ENCODE measurements around the gene ZSCAN23.
"Not testable (repeated sequence)": the region's sequence is repeated elsewhere in the genome, so short reads cannot be mapped to it uniquely, and the experiment has no call there.

The ZSCAN23 gene

GRCh38 chr6:28468056-28468455 is 24.8 kb upstream of the ZSCAN23 start:
- peaks cover 3% of the 10 kb centered on the region for H3K4me1 Mint-ChIP-seq (ENCODE audit: low read depth)
- H3K9me3 Mint-ChIP-seq: no peaks in the 10 kb centered on the region
- H3K4me3 Mint-ChIP-seq: no peak overlapping the region
- H3K27ac Mint-ChIP-seq: no peak overlapping the region
- DNase-seq (ENCODE audit: low spot score): no peak
- H3K36me3 Mint-ChIP-seq (ENCODE audit: low read depth): no peaks in the 10 kb centered on the region
- peaks cover 50% of the 10 kb centered on the region for H3K27me3 Mint-ChIP-seq (ENCODE audit: low read depth)

GRCh38 chr6:28462401-28462800 is 19.1 kb upstream of the ZSCAN23 start:
- peak; percentile 51 for DNase-seq (ENCODE audit: low spot score)
- H3K4me3 Mint-ChIP-seq: peak overlapping the region; percentile 41
- H3K27me3 Mint-ChIP-seq (ENCODE audit: low read depth): peaks cover 71% of the 10 kb centered on the region
- peaks cover 15% of the 10 kb centered on the region for H3K4me1 Mint-ChIP-seq (ENCODE audit: low read depth)
- no peaks in the 10 kb centered on the region for H3K9me3 Mint-ChIP-seq
- H3K27ac Mint-ChIP-seq: no peak overlapping the region
- H3K36me3 Mint-ChIP-seq (ENCODE audit: low read depth): no peaks in the 10 kb centered on the region

GRCh38 chr6:28458568-28458967 is 15.3 kb upstream of the ZSCAN23 start:
- peaks cover 14% of the 10 kb centered on the region for H3K4me1 Mint-ChIP-seq (ENCODE audit: low read depth)
- H3K36me3 Mint-ChIP-seq (ENCODE audit: low read depth): no peaks in the 10 kb centered on the region
- no peak overlapping the region for H3K27ac Mint-ChIP-seq
- DNase-seq (ENCODE audit: low spot score): no peak
- H3K27me3 Mint-ChIP-seq (ENCODE audit: low read depth): peaks cover 65% of the 10 kb centered on the region
- no peak overlapping the region for H3K4me3 Mint-ChIP-seq
- no peaks in the 10 kb centered on the region for H3K9me3 Mint-ChIP-seq

DNA sequence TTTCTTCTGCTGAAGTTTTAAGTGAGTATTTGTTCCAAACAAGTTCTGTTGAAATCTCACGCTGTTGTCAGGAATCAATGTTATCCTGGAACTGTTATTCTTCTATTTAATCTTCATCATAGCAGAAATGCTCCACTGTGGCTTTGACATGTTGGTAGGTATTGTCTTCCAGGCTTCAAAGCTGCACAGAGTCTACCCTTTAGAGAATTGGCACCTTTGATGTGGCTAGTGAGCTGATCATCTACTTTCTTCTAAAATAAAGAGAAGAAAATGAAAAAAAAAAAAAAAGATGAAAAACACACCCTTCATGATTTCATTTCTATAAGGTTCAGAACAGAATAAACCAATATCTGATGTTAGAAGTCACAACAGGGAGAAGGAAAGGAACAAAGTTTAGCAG is 5.8 kb upstream of the ZSCAN23 start:
- no peak for DNase-seq (ENCODE audit: low spot score)
- H3K4me3 Mint-ChIP-seq: no peak overlapping the region
- H3K27me3 Mint-ChIP-seq (ENCODE audit: low read depth): peaks cover 51% of the 10 kb centered on the region
- peaks cover 7% of the 10 kb centered on the region for H3K36me3 Mint-ChIP-seq (ENCODE audit: low read depth)
- H3K27ac Mint-ChIP-seq: no peak overlapping the region
- H3K4me1 Mint-ChIP-seq (ENCODE audit: low read depth): peaks cover 15% of the 10 kb centered on the region
- H3K9me3 Mint-ChIP-seq: peaks cover 13% of the 10 kb centered on the region

DNA sequence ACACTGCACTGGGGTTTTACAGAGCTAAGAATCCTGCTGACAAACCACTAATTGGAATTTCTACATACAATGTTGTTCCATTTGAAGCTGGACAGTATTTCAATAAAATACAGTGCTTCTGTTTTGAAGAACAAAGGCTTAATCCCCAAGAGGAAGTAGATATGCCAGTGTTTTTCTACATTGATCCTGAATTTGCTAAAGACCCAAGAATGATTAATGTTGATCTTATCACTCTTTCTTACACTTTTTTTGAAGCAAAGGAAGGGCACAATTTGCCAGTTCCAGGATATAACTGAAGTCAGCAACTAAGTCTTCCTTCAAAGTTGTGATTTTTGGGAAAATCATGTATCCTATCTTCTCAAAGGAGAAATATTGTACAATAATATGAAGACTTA is 4.2 kb upstream of the ZSCAN23 start:
- H3K4me1 Mint-ChIP-seq (ENCODE audit: low read depth): peaks cover 29% of the 10 kb centered on the region
- H3K27ac Mint-ChIP-seq; H3K36me3 Mint-ChIP-seq (ENCODE audit: low read depth); DNase-seq (ENCODE audit: low spot score): not testable (repeated sequence)
- H3K9me3 Mint-ChIP-seq: peaks cover 27% of the 10 kb centered on the region
- H3K27me3 Mint-ChIP-seq (ENCODE audit: low read depth): peaks cover 50% of the 10 kb centered on the region
- H3K4me3 Mint-ChIP-seq: peak overlapping the region; percentile 75

DNA sequence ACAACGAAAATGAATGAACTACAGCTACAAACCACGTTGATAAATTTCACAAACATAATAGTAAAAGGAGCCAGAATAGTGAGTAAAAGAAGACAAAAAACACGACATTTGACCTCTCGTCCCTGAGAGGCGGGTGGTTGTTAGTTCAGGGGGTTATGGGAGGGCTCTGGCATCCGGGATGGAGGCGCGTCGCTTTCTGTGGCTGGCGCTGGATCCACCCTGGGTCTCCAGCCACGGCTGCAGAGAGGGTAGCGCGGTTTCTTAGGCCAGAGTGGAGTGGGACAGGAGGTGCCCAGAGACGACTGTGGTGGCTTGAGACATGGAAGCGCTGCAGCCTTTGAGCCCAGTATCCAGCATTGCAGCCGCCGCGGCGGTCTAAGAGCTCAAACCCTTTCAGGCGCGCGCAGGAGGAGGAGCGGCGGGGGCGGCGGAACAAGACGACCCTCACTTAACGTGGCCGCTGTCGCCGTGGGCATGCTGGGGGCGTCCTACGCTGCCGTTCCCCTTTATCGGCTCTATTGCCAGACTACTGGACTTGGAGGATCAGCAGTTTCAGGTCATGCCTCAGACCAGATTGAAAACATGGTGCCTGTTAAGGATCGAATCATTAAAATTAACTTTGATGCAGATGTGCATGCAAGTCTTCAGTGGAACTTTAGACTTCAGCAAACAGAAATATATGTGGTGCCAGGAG is 3.7 kb upstream of the ZSCAN23 start:
- Mint-ChIP-seq H3K9me3 (peaks cover 28% of the 10 kb centered on the region), H3K27ac (no peak overlapping the region), H3K27me3 (ENCODE audit: low read depth) (peaks cover 52% of the 10 kb centered on the region), H3K4me1 (ENCODE audit: low read depth) (peaks cover 31% of the 10 kb centered on the region), H3K4me3 (peak overlapping the region; percentile 75), H3K36me3 (ENCODE audit: low read depth) (peaks cover 7% of the 10 kb centered on the region)
- DNase-seq (ENCODE audit: low spot score): no peak

DNA sequence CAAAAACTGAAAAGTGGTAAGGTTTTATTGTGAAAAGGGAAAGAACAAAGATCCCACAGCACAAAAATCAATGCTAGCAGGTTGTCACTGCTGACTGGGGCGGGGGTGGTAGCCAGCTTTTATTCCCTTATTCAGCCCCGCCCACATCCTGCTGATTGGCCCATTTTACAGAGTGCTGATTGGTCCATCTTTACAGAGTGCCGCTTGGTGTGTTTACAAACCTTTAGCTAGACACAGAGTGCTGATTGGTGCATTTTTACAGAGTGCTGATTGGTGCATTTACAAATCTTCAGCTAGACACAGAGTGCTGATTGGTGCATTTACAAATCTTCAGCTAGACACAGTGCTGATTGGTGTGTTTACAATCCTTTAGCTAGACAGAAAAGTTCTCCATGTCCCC is 1.5 kb upstream of the ZSCAN23 start:
- Mint-ChIP-seq H3K27me3 (ENCODE audit: low read depth) (peaks cover 46% of the 10 kb centered on the region), H3K9me3 (peaks cover 28% of the 10 kb centered on the region), H3K4me1 (ENCODE audit: low read depth) (peaks cover 31% of the 10 kb centered on the region), H3K4me3 (peak overlapping the region; percentile 97)
- not testable (repeated sequence) for DNase-seq (ENCODE audit: low spot score); H3K27ac Mint-ChIP-seq; H3K36me3 Mint-ChIP-seq (ENCODE audit: low read depth)

DNA sequence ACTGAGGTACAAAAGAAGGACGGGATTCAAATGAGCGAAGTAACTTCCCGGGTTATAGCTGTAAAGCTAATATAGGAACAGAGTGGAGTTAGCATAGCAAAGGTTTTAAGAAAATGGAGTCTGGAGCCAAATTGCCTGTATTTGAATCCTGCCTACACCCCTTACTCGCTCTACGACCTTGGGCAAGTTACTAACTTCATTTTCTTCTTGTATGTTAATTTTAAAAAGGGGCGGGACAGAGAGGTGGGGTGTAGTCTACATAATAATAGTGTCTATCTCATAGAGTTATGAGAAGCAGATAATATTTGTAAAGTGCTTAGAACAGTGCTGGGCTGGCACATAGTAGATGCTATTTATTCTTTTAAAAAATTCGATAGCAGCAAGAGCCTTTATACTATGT is 705 bp downstream of the ZSCAN23 start:
- peaks cover 28% of the 10 kb centered on the region for H3K9me3 Mint-ChIP-seq
- peak overlapping the region; percentile 97 for H3K4me3 Mint-ChIP-seq
- H3K36me3 Mint-ChIP-seq (ENCODE audit: low read depth): peaks cover 7% of the 10 kb centered on the region
- peaks cover 41% of the 10 kb centered on the region for H3K27me3 Mint-ChIP-seq (ENCODE audit: low read depth)
- peak overlapping the region; percentile 60 for H3K27ac Mint-ChIP-seq
- H3K4me1 Mint-ChIP-seq (ENCODE audit: low read depth): peaks cover 27% of the 10 kb centered on the region
- DNase-seq (ENCODE audit: low spot score): no peak

- Mint-ChIP-seq H3K27ac (no peak overlapping the region), H3K27me3 (ENCODE audit: low read depth) (peaks cover 32% of the 10 kb centered on the region), H3K4me3 (no peak overlapping the region), H3K9me3 (no peaks in the 10 kb centered on the region), H3K36me3 (ENCODE audit: low read depth) (no peaks in the 10 kb centered on the region), H3K4me1 (ENCODE audit: low read depth) (no peaks in the 10 kb centered on the region)
- DNase-seq (ENCODE audit: low spot score): no peak
Measured at GRCh38 chr6:28436404-28436803, 6.9 kb downstream of the ZSCAN23 start.

GRCh38 chr6:28433119-28433518 is 10.2 kb downstream of the ZSCAN23 start:
- Mint-ChIP-seq H3K27me3 (ENCODE audit: low read depth) (peaks cover 58% of the 10 kb centered on the region), H3K4me1 (ENCODE audit: low read depth) (peaks cover 8% of the 10 kb centered on the region), H3K36me3 (ENCODE audit: low read depth) (no peaks in the 10 kb centered on the region), H3K4me3 (no peak overlapping the region), H3K27ac (no peak overlapping the region), H3K9me3 (no peaks in the 10 kb centered on the region)
- no peak for DNase-seq (ENCODE audit: low spot score)

GRCh38 chr6:28429781-28430180 is 13.5 kb downstream of the ZSCAN23 start:
- H3K4me3 Mint-ChIP-seq: no peak overlapping the region
- peaks cover 58% of the 10 kb centered on the region for H3K27me3 Mint-ChIP-seq (ENCODE audit: low read depth)
- H3K4me1 Mint-ChIP-seq (ENCODE audit: low read depth): peaks cover 18% of the 10 kb centered on the region
- H3K27ac Mint-ChIP-seq: no peak overlapping the region
- no peak for DNase-seq (ENCODE audit: low spot score)
- no peaks in the 10 kb centered on the region for H3K36me3 Mint-ChIP-seq (ENCODE audit: low read depth)
- H3K9me3 Mint-ChIP-seq: peaks cover 4% of the 10 kb centered on the region

DNA sequence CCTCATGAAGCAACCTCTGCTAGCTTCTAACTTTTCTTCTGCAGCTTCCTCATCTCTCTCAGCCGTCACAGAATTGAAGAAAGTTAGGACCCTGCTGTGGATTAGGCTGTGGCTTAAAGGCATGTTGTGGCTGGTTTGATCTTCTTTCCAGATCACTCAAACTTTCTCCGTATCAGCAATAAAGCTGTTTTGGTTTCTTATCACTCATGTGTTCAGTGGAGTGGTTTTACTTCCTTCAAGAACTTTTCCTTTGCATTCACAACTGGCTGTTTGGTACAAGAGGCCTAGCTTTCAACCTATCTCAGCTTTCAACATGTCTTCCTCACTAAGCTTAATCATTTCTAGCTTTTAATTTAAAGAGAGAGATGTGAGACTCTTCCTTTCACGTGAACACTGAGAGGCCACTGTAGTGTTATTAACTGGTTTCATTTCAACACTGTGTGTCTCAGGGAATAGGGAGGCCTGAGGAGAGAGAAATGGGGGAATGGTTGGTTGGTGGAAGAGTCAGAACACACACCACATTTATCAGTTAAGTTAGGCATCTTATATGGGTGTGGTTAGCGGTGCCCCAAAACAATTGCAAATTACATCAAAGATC is 17.2 kb downstream of the ZSCAN23 start:
- Mint-ChIP-seq H3K27me3 (ENCODE audit: low read depth) (peaks cover 64% of the 10 kb centered on the region), H3K4me1 (ENCODE audit: low read depth) (peaks cover 31% of the 10 kb centered on the region), H3K9me3 (peaks cover 9% of the 10 kb centered on the region), H3K27ac (peak overlapping the region; percentile 48), H3K36me3 (ENCODE audit: low read depth) (peaks cover 3% of the 10 kb centered on the region), H3K4me3 (peak overlapping the region; percentile 45)
- DNase-seq (ENCODE audit: low spot score): peak; percentile 17

DNA sequence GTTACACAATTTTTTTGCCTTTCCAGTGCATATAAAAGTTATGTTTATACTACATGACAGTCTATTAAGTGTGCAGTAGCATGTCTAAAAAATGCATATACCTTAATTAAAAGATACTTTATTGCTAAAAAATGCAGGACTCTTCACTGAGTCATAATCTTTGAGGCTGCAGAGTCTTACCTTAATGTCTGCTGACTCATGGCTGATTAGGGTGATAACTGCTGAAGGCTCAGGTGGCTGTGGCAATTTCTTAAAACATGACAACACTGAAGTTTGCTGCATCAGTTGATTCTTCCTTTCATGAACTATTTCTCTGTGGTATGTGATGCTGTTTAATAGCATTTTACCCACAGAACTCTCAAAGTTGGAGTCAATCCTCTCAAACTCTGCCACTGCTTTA is 19.1 kb downstream of the ZSCAN23 start:
- peaks cover 61% of the 10 kb centered on the region for H3K27me3 Mint-ChIP-seq (ENCODE audit: low read depth)
- peaks cover 3% of the 10 kb centered on the region for H3K36me3 Mint-ChIP-seq (ENCODE audit: low read depth)
- peaks cover 9% of the 10 kb centered on the region for H3K9me3 Mint-ChIP-seq
- no peak for DNase-seq (ENCODE audit: low spot score)
- peaks cover 31% of the 10 kb centered on the region for H3K4me1 Mint-ChIP-seq (ENCODE audit: low read depth)
- no peak overlapping the region for H3K4me3 Mint-ChIP-seq
- no peak overlapping the region for H3K27ac Mint-ChIP-seq

- Mint-ChIP-seq H3K4me1 (ENCODE audit: low read depth) (peaks cover 27% of the 10 kb centered on the region), H3K9me3 (peaks cover 9% of the 10 kb centered on the region), H3K27me3 (ENCODE audit: low read depth) (peaks cover 61% of the 10 kb centered on the region), H3K4me3 (no peak overlapping the region), H3K36me3 (ENCODE audit: low read depth) (peaks cover 3% of the 10 kb centered on the region), H3K27ac (no peak overlapping the region)
- DNase-seq (ENCODE audit: low spot score): no peak
Measured at GRCh38 chr6:28423546-28423945, 19.7 kb downstream of the ZSCAN23 start.

- Mint-ChIP-seq H3K27ac (no peak overlapping the region), H3K4me1 (ENCODE audit: low read depth) (peaks cover 2% of the 10 kb centered on the region), H3K36me3 (ENCODE audit: low read depth) (no peaks in the 10 kb centered on the region), H3K27me3 (ENCODE audit: low read depth) (peaks cover 32% of the 10 kb centered on the region), H3K4me3 (no peak overlapping the region), H3K9me3 (peaks cover 6% of the 10 kb centered on the region)
- no peak for DNase-seq (ENCODE audit: low spot score)
Measured at GRCh38 chr6:28413681-28414080, 29.6 kb downstream of the ZSCAN23 start.

Data from T-helper 2 cell treated with Interferon-gamma antibody and Interleukin-4, amounts not matched to agents 5 μg/mL and 100 μg/mL, for 36 hours (primary cell).